GM19023 (cell line): Measurements from ENCODE around the gene KIF13A.
"Not testable (repeated sequence)": the region's sequence is repeated elsewhere in the genome, so short reads cannot be mapped to it uniquely, and the experiment has no call there.

ENCODE experiments used
- ATAC-seq: cut with Tn5 transposase; IDR thresholded peaks from one replicate; pipeline ENCODE4 v1.9.1; 2021; ENCODE audit warnings: mild to moderate bottlenecking, moderate library complexity; ENCODE audit not compliant: unreplicated experiment

The KIF13A gene

GRCh38 chr6:17813542-17813941 lies 173.9 kb downstream of the KIF13A start:
- no peak for ATAC-seq

DNA sequence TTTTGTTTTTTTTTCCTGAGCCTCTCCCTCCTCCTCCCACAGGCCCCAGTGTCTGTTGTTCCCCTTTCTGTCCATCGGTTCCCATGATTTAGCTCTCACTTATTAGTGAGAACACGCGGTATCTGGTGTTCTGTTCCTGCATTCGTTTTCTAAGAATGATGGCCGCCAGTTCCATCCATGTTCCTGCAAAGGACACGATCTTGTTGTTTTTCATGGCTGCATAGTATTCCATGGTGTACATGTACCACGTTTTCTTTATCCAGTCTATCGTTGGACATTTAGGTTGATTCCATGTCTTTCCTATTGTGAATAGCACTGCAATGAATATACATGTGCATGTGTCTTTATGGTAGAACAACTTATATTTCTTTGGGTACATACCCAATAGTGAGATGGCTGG lies 175.1 kb downstream of the KIF13A start:
- no peak for ATAC-seq

GRCh38 chr6:17808609-17809008 lies 178.8 kb downstream of the KIF13A start:
- ATAC-seq = no peak

GRCh38 chr6:17807431-17807830 lies 180.0 kb downstream of the KIF13A start:
- not testable (repeated sequence) for ATAC-seq

- no peak for ATAC-seq
These were observed 184.0 kb downstream of the KIF13A start for GRCh38 chr6:17803409-17803808.

DNA sequence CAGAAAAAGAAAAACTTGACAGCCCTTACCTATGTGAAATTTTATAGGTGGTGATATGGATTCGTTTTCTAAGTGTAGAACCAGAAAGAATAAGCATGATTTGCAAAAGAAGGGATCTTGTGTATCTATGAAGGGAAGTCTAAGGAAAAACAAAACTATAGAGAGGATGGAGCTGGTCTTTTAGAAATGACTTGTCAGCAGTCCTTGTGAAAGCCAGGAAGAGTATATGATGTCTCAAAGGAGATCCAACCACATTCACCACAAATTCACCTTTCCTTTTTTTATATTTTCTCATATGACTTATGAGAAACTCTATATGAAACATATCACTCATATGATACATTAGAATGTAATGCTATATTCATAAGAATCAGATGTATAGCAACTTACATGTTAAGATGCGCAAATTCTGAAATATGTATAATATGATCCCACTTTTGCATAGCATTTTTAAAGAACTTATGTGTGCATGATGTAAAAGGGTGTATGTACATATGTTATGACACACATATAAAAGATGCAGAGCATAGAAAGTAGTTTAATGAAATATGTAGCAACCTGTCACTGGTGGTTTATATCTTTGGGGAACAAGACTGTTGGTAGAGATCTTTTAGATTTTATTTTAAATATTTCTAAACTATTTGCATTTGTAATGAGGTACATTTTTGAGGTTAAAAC lies 188.8 kb downstream of the KIF13A start:
- ATAC-seq = no peak

GRCh38 chr6:17790489-17790888 lies 196.9 kb downstream of the KIF13A start:
- no peak for ATAC-seq

GRCh38 chr6:17785094-17785787 lies 202.2 kb downstream of the KIF13A start:
- no peak for ATAC-seq

DNA sequence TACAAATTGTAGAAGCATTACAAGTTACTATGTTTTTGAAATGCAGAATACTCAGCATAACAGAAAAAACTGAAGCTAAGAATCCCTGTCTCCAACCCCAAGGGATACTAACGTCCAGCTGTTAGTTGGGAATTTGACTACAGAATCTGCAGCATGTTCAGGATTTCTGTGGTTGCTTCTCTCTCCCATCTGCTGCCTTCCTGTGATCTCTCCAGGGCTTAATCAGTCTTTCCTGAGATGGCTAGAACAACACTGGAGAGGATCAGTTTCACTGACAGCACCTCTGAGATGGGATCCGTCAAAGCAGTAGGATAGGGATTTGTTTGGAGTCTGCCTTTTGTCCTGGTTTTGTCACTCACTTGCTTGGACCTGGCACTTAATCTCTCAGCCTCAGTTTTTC lies 207.4 kb downstream of the KIF13A start:
- no peak for ATAC-seq

GRCh38 chr6:17771609-17772008 lies 215.8 kb downstream of the KIF13A start:
- no peak for ATAC-seq

DNA sequence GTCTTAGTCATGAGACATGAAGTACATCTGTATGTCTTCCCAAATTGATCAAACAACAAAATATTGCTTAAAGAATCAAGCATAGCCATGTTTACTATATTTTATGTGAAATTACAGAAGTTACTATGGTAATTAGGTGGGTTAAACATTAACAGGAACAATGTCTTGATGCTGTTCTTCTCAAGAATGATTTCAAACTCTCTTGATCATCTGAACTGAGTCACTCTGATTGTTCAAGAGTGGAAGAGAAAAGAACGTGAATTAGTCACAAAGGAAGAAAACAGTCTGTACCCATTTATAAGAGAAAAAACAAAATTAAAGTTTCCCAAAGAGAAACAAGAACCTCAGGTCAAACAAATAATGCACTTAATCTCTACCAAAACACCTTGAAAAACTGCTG lies 218.6 kb downstream of the KIF13A start:
- ATAC-seq = no peak

DNA sequence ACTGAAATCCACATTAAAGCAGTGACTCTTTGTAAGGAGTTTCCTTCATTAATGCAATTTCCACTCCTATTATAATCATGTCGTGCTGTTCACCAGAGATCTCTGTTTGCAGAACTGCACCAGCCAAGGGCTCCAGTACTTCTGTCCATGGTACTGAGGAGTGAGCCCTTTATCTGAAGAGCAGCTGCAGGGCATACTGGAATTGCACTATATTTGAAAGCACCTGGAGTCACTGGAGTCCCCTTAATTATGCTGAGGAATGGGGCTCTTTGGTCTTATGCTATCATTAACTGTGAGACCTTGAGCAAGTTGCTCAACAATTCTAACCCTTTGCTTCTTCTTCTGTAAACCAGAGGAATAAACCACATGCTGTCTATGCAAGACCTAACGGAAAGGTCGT lies 219.0 kb downstream of the KIF13A start:
- ATAC-seq = no peak

DNA sequence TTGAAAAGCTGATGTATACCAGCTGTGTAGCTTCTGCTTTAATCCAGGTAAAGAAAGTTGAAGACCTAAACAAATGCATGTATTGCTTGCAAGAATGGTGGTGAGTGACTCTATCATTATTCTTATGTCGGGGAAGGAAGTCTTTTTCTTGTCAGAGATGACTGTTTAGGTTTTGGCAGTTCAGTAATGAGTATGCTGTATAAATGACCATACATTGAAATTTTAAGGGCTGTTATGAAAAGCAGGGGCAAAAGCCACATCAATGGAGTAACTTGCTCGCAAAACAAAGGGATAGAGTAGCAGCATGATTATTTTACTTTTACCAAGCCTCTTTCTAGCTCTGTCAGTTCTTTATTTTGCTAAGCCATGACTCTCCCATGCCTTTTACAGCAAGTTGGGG lies 224.8 kb downstream of the KIF13A start:
- no peak for ATAC-seq

DNA sequence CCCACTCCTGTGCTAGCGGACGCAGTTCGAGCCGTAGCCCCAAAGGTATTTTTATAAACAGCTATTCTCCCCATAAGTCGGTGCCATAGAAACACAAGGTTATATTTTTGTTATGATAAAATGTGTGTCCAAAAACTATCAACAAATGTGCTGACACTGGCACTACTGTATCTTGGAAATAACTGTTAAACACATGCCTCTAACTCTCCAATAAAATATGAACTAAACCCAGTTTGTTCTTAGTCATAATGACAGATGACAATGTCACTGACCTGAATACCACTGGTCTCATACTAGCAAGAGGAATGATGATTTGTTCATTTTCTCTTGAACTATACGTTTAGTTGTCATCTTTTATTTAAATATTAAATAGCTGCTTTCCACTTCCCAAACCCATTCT lies 229.3 kb downstream of the KIF13A start:
- ATAC-seq = no peak

DNA sequence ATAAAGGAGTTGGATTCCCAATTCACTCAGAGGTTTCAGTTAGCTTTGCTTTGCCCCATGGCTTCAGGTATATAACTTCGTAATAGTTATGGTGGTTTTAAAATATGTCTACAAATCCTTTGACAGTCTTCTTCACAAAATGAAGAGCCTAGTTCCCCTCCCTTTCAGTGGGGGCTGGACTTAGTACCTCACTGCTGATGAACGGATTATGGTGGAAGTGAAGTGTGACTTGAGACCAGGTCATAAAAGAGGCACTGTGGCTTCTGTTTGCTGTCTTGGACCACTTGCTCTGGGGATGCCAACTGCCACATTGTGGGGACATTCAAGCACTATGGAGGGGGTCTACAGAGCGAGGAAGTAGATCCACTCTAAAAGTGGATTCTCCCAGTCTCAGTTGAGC lies 233.2 kb downstream of the KIF13A start:
- ATAC-seq = no peak

DNA sequence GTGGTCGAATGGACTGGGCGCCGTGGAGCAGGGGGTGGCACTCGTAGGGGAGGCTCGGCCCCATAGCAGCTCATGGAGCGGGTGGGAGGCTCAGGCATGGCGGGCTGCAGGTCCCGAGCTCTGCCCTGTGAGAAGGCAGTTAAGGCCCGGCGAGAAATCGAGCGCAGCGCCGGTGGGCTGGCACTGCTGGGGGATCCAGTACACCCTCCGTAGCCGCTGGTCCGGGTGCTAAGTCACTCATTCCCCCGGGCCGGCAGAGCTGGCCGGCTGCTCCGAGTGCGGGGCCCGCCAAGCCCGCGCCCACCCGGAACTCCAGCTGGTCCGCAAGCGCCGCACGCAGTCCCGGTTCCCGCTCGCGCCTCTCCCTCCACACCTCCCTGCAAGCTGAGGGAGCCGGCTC lies 242.1 kb downstream of the KIF13A start:
- not testable (repeated sequence) for ATAC-seq

DNA sequence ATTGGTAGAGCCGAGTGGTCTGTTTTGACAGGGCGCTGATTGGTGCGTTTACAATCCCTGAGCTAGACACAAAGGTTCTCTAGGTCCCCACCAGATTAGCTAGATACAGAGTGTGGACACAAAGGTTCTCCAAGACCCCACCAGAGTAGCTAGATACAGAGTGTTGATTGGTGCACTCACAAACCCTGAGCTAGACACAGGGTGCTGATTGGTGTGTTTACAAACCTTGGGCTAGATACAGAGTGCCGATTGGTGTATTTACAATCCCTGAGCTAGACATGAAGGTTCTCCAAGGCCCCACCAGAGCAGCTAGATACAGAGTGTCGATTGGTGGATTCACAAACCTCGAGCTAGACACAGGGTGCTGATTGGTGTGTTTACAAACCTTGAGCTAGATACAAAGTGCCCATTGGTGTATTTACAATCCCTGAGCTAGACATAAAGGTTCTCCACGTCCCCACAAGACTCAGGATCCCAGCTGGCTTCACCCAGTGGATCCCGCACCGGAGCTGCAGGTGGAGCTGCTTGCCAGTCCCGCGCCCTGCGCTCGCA lies 242.6 kb downstream of the KIF13A start:
- ATAC-seq = not testable (repeated sequence)

DNA sequence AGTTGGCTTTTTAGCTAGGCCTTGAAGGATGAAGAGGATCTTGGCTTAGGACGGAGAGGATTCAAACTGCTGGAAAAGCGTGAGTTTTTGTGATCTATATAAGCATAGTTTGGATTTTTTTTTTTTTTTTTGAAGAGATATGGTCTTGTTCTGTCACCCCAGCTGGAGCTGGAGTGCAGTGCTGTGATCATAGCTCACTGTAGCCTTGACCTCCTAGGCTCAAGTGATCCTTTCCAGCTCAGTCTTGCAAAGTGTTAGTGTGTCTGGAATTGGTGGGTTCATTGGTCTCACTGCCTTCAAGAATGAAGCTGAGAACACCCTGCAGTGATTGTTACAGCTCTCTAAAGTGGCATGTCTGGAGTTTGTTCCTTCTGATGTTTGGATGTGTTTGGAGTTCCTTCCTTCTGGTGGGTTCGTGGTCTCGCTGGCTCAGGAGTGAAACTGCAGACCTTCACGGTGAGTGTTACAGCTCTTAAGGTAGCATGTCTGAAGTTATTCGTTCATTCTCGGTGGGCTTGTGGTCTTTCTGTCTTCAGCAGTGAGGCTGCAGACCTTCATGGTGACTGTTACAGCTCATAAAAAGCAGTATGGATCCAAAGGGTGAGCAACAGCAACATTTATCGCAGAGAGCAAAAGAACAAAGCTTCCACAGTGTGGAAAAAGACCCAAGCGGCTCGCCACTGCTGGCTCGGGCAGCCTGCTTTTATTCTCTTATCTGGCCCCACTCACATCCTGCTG lies 243.2 kb downstream of the KIF13A start:
- no peak for ATAC-seq

DNA sequence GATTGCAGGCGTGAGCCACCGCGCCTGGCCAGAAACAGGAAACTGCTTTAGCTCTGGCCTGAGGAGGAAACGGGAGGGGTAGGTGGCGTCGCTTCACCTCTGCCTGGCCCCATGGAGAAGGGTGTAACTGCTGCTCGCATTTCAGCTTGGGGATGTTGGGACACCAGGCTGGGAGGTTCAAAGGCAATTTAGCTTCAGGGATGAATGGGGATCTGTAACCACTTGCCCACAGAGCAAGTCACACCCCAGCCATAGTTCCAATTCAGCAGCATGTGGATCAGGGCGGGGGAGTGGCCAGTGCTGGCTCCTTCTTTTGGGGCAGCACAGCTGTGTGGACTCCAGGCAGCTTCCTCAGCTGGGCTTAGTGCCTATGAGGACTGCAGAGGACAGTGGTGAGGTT lies 245.9 kb downstream of the KIF13A start:
- ATAC-seq = no peak

DNA sequence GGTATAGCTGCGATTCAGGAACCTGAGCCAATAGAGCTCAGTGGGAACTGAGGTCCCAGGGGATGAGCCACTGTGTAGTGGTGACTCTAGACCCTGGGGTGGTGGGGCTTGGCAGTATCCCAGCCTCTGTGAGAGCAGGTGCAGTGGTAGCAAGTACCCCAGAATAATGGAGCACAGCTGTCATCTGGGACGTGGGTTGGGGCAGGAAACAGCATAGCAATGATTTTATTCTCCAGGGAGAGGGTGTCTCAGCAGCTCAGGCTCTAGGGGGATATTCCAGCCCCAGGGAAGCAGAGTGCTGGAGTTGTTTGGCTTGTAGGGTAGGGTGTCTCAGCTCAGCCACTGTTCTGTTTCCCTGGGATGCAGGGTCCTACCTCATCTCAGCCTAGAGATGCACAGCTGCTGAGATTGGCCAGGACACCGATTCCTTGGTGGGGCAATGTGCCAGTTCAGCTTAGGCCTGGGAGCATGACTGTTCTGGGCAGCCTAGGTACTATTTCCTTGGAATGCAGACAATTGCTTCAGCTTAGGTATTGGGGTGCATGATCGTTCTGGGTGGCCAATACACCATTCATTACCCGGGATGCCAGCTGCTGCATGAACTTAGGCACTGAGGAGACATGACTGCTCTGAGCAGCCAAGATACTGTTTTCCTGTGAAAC lies 246.7 kb downstream of the KIF13A start:
- ATAC-seq = no peak

- no peak for ATAC-seq
These were observed 249.7 kb downstream of the KIF13A start for GRCh38 chr6:17737704-17738252.
